NCI-H1417 (cell line): Measurements from ENCODE around the gene BBOF1.
"Not testable (repeated sequence)": the region's sequence is repeated elsewhere in the genome, so short reads cannot be mapped to it uniquely, and the experiment has no call there.

Source experiments
- DNase-seq, 3 experiments: peaks; one replicate each; lab custom pipeline; 2025; lab: John Stamatoyannopoulos, UW

BBOF1 gene

GRCh38 chr14:74018586-74019407 lies at the start of gene BBOF1, which contains the start of gene ENTPD5:
BBOF1 (plus strand) TSS chr14:74019349; CDS start chr14:74019479, 130 bp downstream.
ENTPD5 (minus strand) TSS chr14:74019288; CDS start chr14:73988102, 31,186 bp downstream.
- DNase-seq, result peak; percentile 92 to 95 (median 95)

- DNase-seq, result peak in 2 of 3 experiments; percentile 8 to 76
These were observed 45.7 kb upstream of the BBOF1 start for GRCh38 chr14:73973497-73973896.

DNA sequence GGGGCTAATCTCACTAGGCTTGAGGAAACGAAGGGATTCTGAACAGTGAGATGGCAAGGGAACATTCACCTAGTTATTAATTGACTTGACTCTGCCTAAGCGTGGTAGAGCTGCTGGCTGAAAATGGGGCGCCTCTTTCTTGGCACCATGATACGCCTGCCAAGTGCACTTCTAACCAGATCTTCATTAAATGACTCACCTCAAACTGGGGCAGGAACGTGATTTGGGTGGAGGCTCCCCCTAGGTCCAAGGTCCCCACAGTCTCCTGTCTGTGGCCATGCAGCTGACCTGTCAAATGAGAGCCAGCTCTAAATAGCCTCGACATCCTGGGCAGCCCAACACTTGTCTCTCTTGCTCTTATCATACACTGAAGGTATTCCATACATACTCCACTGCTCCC lies 43.0 kb upstream of the BBOF1 start:
- DNase-seq, result no peak

DNA sequence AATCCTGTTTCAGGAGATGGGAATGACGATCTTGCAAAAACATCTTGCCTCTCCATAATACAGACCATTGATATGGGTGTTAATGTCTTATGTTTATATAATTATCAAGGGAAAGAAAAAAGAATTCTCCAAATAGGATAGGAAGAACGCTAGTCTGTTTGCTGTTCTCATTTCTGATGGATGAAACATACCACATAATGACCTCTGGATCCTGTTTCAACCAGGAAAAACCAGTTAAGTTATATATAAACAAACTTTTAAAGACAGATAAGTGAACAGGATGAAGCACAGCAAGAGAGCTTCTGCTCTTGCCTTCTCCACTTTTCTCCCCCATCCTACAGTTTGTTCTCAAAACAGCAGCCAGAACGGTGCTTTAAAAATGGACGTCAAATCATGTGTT lies 41.3 kb upstream of the BBOF1 start:
- DNase-seq, result no peak

- DNase-seq, result no peak
These were observed 31.1 kb upstream of the BBOF1 start for GRCh38 chr14:73988065-73988464.

- DNase-seq, result not testable (repeated sequence)
These were observed 30.5 kb upstream of the BBOF1 start for GRCh38 chr14:73988656-73989055.

DNA sequence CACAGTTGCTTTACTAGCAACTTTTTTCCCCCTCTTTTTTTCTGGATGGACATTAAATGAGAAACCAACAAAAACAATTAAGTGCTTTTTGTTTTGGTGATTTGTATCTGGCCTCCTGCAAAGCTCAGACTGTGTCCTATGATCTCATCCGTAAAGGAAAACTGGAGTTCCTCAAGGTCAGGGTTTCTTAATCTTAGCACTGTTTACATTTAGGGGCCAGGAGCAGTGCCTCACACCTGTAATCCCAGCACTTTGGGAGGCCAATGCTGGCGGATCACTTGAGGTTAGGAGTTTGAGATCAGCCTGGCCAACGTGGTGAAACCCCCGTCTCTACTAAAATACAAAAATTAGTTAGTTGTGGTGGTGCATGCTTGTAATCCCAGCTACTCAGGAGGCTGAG lies 28.1 kb upstream of the BBOF1 start:
- no peak for DNase-seq

- DNase-seq, result not testable (repeated sequence)
These were observed 24.2 kb upstream of the BBOF1 start for GRCh38 chr14:73994926-73995325.

- DNase-seq, result no peak
These were observed 23.2 kb upstream of the BBOF1 start for GRCh38 chr14:73995977-73996378.

- no peak for DNase-seq
These were observed 22.4 kb upstream of the BBOF1 start for GRCh38 chr14:73996731-73997107.

- no peak for DNase-seq
These were observed 21.8 kb upstream of the BBOF1 start for GRCh38 chr14:73997108-73997943.

- peak in 2 of 3 experiments; percentile 4 to 29 for DNase-seq
These were observed 21.2 kb upstream of the BBOF1 start for GRCh38 chr14:73997944-73998447.

DNA sequence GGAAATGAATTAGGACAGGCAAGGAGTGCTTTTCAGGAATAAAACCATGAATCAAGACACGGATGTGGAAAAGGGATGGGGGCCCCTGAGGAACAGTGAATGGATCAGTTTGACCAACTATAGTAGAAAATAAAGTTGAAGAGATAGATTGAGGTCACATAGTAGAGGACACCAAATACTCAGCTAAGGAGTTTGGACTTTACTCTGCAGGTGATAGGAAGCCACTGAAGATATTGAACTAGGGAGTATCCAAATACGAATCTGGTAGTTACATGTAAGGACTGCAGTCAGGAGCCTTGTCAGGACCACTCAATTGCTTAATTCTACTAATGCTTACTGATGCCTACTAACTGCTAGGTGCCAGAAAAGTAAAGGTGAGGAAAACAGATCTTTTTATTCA lies 20.4 kb upstream of the BBOF1 start:
- DNase-seq, result no peak

- not testable (repeated sequence) for DNase-seq
These were observed 13.5 kb upstream of the BBOF1 start for GRCh38 chr14:74005664-74006063.

DNA sequence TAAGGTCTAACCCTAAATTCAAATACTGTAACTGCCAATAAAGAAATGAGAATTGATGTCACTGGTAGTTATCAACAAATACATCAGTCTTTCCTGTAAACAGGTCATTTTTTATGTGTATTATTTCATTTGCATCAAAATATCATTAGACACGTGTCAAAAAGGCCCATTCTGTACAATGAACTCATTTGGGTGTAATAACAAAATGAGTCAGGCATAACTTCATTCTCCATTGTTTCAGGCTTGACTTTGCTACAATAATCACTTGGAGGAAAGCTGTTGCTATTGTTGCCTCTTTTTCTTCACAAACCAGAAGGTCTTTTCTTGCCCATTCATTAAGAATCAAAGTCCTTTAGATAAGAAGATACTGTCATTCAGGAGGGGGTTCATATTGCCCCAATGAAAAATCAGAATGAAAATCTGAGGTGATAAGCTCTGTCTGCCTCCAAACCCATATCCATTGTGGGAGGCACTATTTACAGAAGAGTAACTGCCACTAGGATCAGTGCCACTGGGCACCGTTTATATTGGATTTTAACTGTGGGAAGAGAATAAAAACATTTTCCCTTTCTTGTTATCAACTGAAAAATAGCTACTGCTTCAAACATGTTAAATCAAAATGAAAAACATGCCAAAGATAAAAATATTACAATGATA lies 10.2 kb upstream of the BBOF1 start:
- no peak for DNase-seq

DNA sequence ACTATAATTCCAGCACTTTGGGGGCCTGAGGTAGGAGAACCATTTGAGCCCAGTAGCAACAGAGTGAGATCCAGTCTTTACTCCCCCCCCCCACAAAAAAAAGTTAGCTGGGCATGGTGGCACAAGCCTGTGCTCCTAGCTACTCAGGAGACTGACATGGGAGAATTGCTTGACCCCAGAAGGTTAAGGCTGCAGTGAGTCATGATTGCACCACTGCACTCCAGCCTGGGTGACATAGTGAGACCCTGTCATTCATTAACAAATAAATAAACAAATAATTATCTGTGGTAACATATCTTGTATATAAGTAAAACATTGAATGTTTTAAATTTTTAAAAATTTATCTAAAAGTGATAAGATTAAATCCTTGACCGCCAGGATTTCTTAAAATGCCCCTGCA lies 4.8 kb upstream of the BBOF1 start:
- DNase-seq, result no peak

DNA sequence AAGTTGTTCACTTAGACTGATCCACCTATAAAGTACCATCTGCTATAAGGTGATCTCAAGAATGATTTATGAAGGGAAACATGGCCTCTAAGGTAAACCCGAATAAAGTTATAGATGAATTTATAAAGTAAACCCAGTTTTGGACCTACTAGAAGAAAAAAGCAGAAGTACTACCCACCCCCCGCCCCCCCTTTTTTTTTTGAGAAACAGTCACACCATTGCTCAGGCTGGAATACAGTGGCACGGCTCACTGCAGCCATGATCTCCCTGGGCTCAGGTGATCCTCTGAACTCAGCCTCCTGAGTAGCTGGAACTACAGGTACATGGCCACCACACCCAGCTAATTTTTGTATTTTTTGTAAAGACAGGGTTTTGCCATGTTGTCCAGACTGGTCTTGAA lies 4.0 kb upstream of the BBOF1 start:
- DNase-seq, result no peak

DNA sequence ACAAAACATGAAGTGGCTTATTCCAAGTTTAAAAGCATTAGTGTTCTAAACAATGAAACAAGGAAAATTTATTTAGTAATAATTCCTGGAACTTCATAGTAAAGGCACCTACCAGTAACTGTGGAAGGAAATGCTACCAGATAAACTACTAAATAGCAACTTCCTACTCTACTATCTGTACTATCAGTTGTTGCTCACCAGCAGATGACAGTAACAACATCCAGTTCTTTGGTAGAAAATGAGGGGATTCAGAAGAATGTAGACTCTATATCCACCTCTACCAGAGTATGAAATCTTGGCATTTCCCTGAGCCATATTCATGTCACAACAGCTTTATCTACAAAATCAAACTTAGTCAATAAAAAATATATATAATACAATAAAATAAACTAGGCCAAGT lies 3.2 kb upstream of the BBOF1 start:
- DNase-seq, result no peak

- no peak for DNase-seq
These were observed 969 bp upstream of the BBOF1 start for GRCh38 chr14:74018174-74018585.

- DNase-seq, result no peak
These were observed 424 bp downstream of the BBOF1 start for GRCh38 chr14:74019408-74020137.

GRCh38 chr14:74022346-74022745 lies 3.2 kb downstream of the BBOF1 start:
- DNase-seq, result no peak

DNA sequence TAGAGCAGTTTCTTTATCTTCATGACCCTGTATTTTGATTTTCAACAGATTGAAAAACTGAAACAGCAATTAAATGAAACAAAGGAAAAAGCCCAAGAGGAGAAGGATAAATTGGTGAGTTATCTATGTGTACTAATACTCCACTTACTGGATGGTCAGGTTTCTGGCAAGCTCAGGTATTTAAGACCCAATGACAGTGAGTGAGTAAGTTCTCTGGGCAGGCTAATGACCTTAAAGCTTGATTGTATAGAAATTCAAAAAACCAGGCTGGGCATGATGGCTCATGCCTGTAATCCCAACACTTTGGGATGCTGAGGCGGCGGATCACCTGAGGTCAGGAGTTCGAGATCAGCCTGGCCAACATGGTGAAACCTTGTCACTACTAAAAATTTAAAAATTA lies 10.0 kb downstream of the BBOF1 start:
- DNase-seq, result no peak
